HT1080 (cell line): ENCODE data around the gene BAIAP2. TPM values are rescaled to one million over a fixed set of nuclear protein-coding genes. Genes with fewer than 3 reads are reported as not detected.
A peak's percentile ranks its signal among the peaks of the same experiment; 100 is the strongest.

Experiments
- DNase-seq: peaks from one replicate; pipeline ENCODE4 v3.0.0-alpha.2; 2015; ENCODE audit warnings: low read depth
- total RNA-seq: library from RNA; depleted of rRNA; stranded (reverse); fragments of >200 nt; shearing (Covaris generic); gene quantifications from 2 replicates; pipeline ENCODE4 v1.2.3, GENCODE V29; 2014

Gene BAIAP2
- total RNA-seq, 1 experiment from 2014 or later, result 48.8 TPM

DNA sequence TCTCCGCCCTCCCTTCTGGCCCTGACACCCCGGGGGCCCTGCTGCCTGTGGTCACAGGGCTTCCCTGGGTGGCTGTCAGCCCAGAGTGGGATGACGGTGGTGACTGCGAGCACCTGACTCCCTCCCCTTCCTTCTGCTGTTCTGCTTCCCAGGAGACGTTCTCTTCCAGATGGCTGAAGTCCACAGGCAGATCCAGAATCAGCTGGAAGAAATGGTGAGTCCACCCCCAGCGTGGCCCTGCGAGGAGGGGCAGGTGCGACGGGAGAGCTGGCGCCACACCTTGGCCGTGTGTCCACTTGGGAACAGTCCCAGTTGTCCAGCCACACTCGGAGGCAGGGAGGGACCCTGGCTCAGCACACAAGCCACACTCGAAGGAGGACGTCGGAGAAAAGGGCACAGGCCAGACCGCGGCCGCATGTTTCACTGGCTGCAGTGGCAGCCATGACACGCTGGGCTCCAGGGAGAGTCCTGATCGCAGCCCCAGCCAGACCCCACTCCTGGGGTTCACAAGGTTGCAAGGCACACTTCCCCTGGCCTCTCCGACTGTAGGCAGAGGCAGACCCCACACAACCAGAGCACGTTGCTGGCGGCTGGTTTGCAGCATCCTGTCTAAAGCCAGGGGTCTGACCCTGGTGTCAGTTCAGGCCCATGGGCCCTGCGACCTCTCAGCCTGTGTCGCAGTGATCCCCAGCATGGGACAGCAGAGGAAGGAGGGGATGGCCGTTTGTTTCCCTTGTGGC lies 49.9 kb downstream of the BAIAP2 start:
- DNase-seq, result no peak

DNA sequence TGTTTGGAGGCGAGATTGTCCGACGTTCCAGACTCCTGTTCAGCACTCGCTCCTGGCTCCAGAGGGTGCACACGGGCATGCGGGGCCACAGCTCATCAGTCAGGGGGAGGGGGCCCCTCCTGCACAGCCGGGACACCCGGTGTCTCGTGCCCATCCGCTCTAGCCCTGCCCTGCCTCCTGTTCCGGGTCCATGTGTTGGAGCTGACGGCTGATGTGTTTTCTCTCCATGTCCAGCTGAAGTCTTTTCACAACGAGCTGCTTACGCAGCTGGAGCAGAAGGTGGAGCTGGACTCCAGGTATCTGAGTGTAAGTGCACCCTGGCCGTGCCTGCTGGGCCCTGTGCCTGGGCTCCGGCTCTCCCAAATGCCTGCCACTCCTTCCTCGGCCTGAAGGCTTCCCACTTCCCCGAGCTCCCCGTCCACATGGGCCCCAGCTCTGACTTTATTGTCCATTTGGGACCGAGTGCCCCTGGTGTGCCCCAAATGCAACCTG lies 50.5 kb downstream of the BAIAP2 start:
- no peak for DNase-seq

DNA sequence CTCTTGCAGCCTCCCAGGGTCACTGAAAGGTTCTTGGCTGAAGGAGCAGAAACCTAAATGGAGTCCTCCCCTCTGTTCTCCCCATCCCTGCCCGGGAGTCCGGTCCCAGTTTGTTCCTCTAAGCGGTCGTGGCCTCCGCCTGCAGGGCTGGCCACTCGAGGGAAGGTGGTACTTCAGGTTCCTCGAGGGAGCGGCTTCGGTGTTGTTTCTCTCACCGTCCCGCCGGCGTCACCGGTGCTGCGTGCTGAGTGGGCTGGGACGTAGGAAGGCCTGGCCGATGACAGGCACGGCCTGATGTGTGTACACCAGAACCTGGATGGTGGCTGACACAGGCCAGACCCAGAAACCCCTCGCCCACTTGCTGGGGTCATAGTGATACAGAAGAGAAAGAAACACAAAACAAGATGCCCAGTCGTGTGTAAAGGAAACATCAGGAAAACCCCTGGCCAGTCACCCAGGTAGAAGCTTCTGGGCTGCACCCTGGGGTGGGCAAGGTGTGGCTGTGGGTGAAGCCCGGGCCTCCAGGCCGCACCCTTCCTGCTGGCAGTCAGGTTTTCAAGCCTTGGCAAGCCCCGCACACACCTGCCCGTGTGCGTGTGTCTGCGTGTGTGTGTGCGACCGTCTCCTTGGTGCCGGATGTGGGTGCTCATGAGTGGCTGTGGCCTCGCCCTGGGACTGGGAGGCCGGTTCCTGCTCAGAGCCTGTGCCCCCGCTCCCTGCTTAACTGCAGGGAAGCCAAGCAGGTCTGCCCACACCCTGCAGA lies 52.0 kb downstream of the BAIAP2 start:
- no peak for DNase-seq

GRCh38 chr17:81090361-81091136 lies 55.6 kb downstream of the BAIAP2 start:
- no peak for DNase-seq

DNA sequence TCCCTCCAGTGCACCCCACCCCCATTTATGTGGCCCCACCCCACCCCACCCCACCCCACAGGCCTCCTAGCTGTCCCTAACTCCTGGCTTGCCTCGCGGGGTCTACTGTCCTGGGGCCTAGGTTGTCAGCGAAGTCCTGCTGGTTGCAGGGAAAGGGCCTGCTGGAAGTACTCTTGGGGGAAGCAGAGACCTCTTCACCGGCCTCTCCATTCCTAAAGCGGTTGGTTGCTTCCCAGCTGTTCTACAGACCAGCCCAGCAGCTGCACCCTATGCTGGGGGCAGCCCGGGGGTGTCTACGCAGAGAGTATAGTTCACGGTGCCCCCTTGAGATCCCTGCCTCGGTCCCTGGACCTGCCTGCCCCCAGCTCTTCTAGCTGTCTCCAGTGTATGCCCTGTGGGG lies 56.2 kb downstream of the BAIAP2 start:
- DNase-seq, result no peak

DNA sequence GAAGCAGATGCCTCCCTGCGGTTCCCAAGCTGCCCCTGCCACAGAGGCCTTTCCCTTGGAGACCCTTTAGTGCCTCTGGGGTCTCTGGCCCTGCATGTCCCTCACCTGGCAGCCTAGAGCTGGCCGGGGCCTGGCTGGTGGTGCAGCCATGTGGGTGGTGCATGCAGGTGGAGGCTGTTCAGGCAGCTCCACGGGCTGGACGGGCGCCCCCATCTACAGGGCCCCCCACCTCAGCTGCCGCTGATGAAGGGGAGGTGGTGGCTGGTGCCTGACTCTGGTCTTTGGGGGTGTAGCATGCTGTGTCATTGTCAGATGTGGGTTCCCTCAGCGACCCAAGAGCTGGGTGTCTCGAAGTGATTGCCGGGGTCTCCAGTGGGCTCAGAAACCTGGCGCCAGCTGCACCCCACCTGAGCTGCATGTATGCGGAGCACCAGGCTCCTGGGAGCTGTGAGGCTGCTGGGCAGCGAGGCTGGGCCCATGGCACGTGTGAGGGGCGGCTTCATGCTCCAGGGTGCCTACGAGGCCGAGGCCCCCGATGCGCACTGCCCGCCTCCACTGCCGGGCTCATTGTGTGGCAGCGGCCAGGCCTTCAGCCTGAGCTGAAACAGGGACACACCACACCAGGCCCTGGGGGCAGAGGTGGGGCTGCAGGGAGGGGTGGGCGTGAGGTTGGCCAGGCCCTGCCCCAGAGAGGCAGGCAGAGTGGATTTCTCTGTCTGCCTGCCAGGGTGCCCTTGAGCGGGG lies 57.0 kb downstream of the BAIAP2 start:
- DNase-seq, result no peak

DNA sequence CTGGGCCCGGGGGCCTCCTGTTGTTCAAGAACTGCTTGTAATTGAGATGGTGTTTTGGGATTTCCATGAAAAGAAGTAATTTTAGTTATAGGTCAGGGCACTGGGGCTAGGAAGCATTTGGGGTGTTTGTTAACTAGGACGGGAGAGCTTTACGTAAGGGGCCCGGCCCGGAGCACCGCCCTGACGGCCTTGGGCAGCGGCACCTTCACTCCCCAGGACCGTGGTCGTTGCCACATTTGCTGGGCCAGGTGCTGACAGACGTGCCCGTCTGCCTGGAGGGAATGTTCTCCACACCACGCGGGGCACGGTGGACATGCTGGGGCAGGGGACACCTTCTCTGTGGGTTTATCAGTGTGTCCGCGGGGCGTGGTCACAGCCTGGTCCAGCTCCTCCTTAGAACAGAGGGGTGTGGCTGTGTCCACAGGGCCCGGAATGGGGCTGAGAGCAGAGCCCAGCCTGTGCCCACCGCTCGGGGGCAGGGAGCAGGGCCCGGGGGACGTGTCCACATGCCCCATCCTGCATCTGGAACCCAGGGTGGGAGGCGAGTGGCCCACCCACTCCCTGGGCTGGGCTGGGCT lies 57.7 kb downstream of the BAIAP2 start:
- DNase-seq, result no peak

DNA sequence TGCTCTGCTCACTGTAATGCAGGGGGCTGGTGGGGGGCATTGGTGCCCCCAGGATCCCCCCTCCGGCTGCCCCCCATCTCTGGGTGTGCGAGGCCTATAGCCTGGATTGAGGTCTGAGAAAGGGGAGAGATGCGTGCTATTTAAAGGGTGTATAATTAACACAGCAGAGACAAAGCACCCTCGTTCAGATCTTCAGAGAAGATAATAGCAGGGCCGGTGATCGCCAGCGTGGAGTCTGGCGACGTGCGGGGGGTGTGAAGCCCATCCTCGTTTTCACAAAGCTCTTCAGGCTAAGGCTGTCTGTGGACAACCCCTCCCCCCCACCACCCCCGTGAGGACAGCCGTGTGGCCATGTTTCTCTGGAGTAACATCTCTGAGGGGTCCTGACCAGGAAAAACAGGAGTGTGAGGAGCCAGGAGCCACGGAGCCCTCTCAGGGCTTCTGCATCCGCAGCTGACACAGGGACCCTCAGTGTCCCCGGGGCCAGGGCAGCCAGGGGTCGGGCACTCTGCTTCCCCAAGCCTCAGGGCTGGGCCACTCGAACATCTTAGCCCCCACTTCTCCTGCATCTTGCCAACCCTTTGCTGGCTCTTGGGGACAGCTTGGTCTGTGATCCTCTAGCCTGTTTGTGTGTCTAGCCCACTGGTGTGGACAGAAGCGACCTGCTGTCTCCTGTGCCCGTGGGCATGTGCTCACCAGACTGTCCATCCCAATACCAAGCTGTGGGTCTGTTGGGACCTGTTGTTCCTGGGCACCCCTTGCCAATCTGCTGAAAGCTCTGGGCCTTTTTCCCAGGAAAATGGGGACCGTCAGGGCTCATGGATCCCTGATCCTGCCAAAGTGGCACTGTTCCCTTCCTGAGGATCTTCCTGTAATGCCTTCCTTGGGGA lies 58.9 kb downstream of the BAIAP2 start:
- no peak for DNase-seq

DNA sequence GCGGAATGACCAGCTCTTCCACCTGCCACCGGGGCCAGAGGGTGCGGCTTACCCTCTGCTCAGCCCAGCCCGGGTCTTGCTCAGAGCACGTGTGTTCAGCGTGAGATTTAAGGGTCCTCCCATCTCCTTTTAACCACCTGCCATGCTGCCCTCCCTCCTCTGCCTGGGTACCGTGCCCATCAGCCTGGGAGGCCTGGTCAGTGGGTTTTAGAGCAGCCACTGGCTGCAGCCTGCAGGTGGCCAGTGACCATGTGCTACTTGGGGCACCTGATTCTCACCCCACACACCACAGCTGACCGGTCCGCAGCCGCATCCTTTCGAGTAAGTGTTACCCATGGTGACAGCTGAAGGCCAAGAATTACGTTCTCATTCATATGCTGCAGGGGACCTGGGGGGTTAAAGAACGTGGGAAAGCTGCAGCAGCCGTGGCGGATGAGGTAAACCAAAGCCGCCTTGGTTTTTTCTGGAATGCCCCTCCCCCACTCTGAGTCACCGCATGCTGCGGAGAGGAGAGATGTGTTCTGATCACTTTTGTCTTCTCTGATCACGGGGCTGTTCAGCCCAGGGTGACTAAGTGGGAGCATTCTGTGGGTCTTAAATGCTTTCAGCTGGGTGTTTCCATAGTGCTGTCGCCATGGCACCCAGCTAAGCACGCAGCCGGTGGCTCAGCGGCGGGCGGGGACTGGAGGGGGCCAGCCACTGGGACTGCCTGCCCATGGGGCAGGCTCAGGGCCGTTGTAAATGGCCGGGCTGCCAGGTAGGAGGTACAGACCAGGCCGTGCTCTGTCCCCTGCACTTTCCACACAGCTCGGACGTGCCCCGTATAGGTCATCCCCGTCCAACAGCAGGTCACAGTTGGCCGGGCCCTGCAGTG lies 59.8 kb downstream of the BAIAP2 start:
- peak; percentile 100 for DNase-seq

- no peak for DNase-seq
Measured at GRCh38 chr17:81095383-81095762, 60.4 kb downstream of the BAIAP2 start.

- peak; percentile 27 for DNase-seq
Measured at GRCh38 chr17:81096741-81097133, 61.8 kb downstream of the BAIAP2 start.

DNA sequence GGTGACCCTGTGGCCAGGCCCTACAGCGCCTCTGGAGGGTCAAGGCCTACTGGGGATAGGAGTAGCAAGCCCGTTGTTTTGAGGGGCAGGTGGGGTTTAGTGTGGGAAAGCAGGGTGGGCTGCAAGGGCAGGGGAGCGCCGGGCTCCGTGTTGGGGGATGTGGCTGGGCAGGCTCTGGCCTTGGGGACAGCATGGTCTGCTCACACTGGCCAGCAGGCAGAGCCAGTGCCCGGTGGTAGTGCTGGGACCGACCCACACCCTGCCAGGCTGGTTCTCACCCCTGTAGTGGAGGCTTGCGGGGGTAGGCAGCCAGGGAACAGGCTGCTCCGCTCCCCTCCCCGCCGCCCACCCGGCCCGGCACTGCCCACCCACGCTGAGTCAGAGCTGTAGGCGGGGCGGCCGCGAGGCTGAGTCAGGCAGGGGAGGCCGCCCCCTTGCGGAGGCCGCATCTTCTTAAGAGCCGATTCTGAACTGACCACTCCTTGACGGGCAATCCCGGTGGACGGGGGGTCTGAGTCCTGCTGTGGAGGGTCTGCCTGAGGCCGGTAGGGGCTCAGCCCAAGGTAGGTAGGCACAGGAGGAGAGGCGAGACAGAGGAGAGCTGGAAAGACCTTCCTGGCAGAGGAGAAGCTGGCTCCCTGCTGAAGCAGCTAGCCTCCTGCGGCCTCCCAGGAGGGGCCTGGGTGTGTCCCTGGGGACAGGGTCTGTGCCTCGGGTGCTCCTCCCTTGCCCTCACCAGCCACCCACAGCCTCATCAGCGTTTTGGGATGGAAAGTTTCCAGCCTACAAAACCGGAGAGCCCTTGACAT lies 62.4 kb downstream of the BAIAP2 start:
- DNase-seq, result peak; percentile 81

- DNase-seq, result peak; percentile 82
Measured at GRCh38 chr17:81097943-81098308, 63.0 kb downstream of the BAIAP2 start.

- no peak for DNase-seq
Measured at GRCh38 chr17:81099888-81100287, 64.9 kb downstream of the BAIAP2 start.

DNA sequence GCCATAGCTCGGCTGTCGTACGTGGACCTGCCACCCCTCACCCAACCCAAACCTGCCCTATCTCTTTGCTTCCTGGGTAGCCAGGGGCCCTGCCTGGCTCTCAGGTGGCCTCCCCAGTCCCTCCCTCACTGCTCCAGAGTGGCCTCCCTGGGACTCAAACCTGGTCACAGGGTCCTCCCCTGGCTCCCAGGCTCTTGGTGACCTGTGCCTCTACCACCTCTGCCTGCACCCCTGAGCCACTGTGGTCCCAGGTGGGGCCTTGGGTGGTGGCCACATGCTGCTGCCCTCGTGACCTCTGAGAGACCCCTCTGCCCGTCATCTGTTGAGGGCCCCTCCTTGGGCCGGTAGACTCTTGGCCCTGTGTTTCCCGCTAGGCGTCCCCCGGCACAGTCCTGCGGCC lies 65.7 kb downstream of the BAIAP2 start:
- DNase-seq, result no peak

GRCh38 chr17:81101614-81102306 lies 66.8 kb downstream of the BAIAP2 start:
- peak; percentile 75 for DNase-seq

GRCh38 chr17:81102352-81102751 lies 67.4 kb downstream of the BAIAP2 start:
- DNase-seq, result no peak
